Dedifferentiated amniotic fluid mesenchymal stem cell (primary cell): ENCODE data around the gene DHRS9.
A peak's percentile ranks its signal among the peaks of the same experiment; 100 is the strongest.

Source experiments
- DNase-seq: peaks from one replicate; pipeline ENCODE4 v3.0.0-alpha.2; 2016; ENCODE audit errors: extremely low spot score

Gene DHRS9

DNA sequence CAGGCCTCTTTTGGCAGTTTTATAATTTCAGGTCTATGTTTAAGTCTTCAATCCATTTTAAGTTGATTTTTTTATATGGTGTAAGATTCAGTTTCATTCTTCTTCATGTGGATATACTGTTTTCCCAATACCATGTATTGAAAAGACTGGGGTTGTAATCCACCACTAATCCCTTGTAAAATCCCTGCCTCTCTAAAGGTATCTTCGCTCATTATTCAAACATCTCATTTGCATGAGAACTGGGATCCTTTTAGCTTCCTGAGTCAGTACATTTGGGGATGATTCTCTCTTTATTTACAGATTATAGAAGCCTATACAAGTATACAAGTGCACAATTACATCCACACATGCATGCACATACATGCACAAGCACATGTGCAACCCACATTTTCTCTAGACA lies 25.3 kb downstream of the DHRS9 start:
- no peak for DNase-seq

DNA sequence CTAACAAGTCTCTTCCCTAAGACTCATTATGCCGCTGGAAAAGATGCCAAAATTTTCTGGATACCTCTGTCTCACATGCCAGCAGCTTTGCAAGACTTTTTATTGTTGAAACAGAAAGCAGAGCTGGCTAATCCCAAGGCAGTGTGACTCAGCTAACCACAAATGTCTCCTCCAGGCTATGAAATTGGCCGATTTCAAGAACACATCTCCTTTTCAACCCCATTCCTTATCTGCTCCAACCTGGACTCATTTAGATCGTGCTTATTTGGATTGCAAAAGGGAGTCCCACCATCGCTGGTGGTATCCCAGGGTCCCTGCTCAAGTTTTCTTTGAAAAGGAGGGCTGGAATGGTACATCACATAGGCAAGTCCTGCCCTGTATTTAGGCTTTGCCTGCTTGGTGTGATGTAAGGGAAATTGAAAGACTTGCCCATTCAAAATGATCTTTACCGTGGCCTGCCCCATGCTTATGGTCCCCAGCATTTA lies 26.3 kb downstream of the DHRS9 start:
- peak; percentile 81 for DNase-seq

DNA sequence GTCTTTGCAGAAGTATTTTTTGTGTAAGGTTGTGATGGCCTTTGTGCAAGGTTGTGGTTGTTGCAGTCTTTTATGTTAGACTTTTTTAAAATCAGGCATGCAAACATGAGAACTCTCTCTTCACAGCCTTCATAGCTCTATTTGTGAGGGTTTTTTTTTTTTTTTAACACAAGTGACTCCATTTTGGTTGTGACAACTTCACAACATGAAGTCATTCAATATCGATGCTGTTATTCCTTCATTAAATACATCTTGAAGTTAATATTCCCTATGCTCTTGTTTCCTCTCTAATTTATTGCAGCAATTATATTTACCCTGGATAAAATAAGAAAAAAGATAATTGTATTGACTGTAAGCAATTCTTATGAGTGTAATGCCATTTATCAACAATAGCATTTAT lies 35.5 kb downstream of the DHRS9 start:
- DNase-seq, result no peak

DNA sequence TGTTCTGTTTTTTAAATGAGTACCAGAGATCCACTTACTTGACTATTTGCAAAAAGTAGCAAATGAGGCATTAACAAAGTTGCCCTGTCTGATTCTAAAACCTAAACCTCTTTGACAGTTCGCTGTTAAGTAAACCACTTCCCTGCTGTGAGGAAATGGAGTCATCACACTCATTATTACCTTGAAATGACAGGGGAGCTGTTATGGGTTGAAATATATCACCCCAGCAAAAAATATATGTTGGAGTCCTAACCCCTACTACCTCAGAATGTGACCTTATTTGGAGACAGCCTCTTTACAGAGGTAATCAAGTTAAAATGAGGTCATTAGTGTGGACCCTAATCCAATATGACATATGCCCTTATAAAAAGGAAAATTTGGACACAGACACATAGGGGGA lies 36.1 kb downstream of the DHRS9 start:
- DNase-seq, result no peak

DNA sequence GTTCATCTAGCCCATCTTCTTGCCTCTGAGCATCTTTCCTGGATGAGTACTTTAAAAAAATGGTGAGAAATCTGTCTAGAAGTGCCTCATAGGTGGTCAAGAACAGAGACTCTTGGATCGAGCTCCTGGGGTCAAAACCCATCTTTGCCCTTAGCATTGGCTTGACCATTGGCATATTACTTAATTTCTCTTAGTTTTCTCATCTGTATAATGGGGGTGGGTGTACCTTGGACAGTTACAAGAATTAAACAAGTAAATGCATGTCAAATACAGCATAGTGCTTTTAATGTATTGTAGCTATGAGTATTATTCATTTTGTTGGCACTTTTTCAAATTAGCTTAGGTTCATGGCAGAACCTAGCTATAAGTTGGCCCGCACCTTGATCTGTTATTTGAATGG lies 36.8 kb downstream of the DHRS9 start:
- DNase-seq, result no peak

DNA sequence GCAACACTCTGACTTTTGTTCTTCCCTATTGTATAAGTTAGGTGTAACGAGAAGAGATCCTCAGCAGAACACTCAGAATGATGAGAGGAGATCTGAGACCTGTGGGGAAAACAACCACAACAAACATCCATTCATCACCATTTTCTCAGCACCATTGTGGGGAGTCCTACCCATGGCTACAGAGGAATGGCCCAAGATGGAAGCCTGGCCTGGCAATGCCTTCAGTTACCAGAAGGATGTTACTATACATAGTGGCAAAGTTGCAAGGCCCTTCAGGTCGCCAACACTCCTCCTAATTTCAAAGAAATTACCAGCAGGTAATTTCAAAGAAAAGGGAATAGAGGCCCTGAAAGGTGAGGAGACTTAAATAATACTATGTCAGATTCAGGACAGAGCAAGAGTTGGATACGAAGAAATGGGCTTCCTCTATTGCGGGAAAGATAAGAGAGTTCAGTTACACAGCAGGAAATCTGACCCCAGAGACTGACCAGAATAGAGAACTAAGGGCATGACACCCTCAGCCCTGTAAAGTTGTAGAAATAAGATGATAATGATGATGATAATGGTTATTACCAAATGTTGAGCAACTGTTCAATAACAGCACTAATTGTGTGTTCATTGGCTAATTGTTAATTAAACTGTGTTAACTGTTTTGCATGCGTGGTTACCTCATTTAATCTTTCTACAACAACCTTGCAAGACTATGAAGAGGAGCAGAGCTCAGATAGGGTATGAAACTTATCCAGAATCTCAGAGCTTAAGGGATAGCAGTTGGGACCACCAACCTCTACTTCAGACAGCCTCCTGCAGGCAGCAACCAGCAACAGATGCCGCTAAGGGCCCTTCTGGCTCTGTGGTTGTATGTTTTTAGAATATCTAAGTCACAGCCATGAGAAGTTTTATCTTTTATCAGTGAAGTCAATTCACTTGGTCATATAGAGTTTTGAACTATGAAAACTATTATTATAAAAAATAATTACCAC lies 37.5 kb downstream of the DHRS9 start:
- no peak for DNase-seq

DNA sequence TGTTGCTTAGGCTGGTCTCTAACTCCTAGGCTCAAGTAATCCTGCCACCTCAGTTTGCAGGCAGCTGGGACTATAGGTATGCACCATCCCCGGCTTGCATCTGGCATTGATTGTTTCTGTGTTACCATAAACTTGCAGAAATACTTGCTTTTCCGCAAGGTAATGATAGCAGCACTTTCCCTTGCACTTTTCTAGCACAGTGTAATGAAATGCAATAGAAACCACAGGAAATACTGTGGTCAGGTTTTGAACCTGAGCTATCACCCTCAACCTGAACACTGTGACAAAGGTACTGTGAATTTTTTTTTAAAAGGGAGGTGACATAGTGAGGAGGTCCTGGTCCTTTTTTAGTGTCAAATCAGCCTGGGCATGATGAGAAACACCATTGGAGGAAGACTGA lies 38.3 kb downstream of the DHRS9 start:
- DNase-seq, result no peak

DNA sequence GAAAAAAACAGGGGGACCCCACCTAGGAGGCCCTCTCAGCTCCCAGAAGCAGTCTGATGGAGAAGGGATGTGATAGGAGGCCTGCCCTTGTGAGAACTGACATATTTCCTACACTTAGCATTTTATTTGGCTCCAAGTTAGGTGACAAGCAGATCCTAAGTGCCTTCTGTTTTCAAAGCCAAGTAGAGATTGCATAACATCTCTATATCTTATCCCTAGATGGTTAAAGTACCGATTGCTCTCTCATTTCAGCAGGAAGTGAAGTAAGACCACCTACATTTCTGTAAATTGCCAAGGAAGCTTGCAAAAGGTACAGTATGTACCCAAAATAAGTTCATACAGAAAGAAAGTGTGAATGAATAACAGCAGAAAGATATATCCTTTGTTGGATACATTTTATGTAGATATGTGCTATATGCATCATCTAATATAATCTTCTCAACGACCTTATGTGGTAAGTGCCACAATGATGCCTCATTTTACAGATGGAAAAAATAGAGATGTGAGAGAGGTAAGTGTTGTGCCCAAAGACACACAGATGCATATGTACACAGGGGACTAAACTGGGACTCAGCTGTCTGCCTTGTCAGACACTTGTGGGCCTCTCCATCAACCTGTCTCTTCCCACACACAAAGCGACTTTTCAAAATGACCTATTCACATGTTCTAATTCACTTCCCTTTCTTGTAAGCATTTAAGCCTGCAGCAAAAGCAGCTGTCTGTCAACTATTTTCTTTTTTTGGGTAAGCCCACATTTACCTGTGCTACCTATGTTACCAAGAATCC lies 38.9 kb downstream of the DHRS9 start:
- no peak for DNase-seq

DNA sequence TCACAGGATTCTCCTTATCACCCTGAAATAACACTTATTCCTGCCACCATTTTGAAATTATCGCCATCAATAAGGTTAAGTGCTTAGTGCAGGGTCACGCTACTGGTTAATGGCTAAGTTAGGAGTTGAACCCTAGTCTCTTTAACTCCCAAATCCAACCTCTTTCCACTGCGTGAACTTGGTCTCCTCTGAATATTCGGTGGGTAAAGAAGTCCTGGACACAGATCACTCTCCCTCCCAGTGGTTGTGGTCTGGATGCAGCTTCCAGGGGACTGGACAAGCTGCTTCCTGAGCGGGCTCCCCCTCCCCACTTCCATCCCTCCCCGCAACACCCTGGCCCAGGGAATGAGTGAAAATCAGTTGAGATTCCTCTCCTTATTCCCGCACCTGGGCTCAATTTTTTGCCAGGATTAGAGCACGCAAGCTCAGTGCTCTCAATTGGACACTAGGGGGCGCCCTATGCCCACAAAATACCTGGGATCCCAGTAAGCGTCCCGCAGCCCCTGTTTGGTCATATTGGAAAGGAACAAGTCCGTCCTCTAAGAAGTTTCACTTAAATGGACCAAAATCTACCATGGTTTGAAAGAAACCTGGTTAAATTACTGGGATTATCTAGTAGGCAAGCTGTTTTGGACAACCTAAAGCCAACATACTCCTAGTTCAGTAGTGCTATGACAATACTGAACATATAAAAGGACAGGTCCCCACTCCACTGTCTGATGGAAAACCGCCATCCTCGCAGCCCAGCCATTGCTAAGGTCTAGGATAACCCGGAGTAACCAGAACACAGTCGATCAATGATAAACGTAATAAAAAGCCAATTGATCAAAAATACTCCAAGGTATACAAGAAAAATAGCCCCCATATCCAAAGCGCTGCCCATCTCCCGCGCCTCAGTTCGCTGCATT lies 40.4 kb downstream of the DHRS9 start:
- DNase-seq, result peak; percentile 25

DNA sequence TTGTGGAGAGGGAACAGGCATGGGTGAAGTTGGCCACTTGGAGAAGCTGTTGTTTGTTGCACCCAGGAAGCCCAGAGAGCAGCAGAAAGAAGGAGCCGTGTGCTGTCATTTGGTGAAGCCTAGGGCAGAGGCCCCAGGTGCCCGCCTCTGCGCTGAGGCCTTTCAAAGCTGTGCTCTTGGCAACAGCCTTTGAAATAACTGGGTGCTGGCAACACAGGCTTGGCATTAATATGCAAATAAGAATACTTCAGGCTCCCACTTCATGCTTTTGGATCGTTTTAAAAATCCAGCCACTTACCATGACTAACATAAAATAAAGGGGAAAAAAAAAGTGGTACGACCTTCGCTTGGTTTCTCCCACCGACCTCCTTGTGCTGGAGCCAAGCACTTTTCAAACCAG lies 41.1 kb downstream of the DHRS9 start:
- no peak for DNase-seq

DNA sequence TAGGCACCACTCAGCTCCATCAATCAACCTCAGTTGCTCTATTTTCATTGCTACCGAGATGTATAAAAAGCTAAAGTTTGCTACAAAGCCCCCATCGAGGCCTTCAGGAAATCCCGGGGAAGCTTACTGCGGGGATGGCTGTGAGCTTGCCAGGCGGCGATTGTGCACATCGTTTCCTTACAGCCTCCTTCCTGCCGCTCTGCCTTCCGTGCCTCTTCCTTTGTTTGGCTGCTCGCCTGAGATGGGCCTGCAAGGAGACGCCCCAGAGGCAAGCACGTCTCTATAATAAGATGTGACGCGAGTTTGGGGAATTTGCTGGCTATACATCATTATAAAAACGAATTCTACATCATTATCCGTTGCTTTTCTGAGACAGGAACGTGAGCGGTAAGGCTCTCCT lies 41.6 kb downstream of the DHRS9 start:
- DNase-seq, result no peak

DNA sequence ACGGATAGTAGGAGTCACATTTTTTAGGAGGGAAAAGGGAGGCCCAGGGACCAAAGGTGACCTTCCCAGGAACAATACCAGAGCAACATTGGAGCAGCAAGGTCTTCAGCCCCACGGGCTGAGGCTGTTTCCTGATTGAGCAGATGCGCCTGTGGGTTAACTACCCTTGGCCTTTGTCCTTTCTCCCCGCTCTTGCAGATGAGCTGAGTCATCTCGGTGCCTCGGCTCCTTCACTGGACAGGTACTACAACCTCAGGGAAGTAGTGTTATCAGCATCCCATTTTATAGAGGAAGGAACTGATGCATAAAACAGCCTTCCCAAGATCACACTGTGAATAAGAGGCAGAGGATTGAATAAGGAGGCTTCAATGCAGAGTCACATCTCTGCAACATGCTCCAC lies 43.5 kb downstream of the DHRS9 start:
- DNase-seq, result no peak

DNA sequence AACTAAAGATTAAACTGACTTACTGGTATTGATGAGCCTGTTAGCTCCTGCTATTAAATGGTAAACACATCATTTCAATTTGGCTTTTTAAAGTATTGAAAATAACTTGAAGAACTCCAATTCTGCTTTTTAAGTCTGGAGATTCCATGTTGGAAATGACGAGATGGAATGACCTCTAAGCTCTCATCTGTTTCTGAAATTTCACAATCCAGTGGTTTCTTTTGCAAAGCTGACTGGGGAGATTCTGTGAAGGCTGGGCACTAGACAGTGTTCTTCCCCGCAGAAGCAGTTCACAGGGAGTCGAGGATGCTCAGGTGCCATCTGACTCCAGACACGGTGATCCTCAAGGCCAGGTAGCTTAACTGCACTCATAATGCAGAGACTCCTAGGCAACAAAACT lies 44.7 kb downstream of the DHRS9 start:
- no peak for DNase-seq

DNA sequence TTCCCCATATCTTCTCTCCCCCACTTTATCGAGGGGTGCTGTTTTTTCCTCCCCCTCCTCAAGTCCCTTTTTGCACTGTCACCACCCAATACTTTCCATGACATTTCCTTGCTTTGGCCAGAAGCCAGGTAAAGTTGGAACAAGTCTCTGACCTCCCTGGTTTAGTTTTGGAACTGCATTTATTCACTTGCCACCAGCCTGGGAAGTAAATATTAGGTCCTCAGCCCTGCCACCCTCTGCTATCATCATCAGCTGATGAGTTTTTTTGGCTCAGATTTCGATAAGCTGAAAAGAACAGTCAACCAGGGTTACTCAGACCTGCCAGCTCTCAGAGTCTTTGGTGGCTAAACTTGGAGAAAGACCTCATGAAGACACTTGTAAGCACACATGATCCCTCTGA lies 47.0 kb downstream of the DHRS9 start:
- DNase-seq, result no peak

DNA sequence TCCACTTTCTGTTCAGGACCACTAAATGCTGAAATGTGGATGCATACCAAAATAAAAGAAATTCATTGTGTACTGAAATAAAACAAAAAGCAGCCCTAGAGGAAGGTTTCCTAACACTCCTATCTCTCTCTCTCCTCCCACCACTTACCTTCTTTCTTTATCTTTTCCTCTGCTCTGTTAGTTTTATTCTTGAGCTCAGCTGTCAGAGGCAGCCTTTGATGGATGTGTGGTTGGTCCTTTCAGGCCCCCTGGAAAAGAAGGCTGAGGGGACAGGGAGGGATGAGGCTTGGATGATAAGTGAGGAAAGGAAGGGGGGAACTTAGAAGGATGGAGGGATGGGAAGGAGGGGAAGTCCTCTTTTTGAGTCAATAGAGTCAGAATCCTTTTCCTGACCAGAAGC lies 47.6 kb downstream of the DHRS9 start:
- no peak for DNase-seq

DNA sequence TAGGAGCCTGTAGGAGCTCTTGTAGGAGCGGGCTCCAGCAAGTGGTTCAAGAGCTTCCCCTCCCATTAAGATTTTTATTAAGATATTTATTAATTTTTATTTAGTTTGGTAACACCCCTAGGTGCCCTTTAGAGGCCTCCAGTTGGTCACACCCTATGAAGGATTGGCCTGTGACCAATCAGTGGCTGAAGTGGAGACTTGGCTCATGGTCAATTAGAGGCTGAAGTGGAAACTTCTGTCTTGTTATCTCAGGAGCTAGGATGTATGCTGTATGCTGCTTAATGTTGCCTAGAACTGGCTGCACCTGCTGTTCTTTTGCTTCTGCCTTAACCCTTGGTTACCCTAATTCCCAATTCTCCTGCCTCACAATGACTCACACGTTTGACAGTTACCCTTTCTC lies 48.7 kb downstream of the DHRS9 start:
- DNase-seq, result no peak

DNA sequence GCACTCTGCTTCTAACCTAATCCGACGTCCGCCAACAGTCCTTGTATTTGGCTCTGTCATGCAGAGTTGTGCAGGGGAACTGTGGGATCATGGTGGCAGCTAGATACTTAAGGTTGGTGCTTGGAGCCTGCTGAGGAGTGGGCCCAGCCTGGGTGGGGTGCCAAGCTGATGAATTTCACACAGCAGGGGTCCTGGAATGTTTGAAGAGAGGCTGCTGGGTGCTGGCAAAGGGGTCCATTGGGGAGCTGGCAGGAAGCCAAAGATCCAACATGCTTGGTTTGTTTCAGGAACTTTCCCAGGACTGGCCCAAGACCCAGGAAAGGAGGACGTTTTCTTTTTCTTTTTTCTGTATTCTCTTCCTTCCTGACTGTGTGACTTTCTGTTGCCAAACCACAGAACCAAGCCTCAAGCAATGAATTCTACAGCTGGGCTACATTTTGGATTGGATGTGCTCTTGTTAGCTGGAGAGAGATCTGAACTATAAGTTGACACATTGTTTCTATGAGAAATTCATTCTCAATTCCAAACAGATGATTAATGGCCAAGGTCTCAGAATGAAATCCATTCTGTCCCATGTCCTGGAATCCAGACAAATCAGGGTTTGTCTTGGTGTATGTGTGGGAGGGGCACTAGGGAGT lies 49.9 kb downstream of the DHRS9 start:
- DNase-seq, result no peak

DNA sequence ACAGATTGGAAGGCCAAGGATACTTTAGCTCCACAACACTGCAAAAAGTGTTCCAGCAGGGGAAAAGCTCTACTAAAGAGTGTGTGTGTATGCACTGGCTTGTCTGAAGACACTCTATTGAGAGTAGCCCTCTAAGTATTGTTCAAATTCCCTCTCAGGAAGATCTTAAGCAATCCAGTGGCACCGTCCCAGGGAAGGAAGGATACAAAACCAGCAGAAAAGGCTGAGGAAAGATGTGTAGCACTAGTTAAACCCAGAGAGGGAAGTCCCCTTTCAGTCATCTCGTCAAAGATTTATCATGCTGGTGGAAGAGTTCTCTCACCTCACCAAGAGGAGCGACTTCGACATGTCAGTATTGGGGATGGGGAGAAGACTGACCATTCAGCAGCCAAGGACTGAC lies 50.5 kb downstream of the DHRS9 start:
- no peak for DNase-seq

DNA sequence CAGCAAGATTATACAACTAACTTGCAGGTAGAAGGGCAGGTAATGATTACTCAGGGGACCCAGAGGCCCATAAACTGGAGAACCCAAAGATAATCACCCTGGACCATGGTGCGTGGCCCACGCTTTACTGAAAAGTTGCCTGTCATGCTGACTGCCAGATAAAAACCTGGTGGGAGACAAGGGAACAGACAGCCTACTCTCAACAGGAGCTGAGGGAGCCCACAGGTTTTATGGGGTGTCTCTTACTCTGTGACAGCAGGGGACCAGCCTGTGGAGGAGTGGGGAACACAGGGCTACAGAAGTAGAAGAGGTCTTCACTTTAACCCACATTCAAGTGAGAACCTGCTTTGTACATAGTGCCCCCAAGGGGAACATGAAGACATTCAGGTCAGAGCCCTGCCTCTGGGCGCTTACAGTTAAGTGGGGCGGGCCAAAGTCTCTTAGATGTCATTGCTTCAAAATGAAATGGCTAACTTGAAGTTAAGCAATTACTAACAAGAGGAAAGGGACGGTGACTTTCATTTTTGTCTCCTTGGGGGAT lies 60.4 kb downstream of the DHRS9 start:
- DNase-seq, result no peak

DNA sequence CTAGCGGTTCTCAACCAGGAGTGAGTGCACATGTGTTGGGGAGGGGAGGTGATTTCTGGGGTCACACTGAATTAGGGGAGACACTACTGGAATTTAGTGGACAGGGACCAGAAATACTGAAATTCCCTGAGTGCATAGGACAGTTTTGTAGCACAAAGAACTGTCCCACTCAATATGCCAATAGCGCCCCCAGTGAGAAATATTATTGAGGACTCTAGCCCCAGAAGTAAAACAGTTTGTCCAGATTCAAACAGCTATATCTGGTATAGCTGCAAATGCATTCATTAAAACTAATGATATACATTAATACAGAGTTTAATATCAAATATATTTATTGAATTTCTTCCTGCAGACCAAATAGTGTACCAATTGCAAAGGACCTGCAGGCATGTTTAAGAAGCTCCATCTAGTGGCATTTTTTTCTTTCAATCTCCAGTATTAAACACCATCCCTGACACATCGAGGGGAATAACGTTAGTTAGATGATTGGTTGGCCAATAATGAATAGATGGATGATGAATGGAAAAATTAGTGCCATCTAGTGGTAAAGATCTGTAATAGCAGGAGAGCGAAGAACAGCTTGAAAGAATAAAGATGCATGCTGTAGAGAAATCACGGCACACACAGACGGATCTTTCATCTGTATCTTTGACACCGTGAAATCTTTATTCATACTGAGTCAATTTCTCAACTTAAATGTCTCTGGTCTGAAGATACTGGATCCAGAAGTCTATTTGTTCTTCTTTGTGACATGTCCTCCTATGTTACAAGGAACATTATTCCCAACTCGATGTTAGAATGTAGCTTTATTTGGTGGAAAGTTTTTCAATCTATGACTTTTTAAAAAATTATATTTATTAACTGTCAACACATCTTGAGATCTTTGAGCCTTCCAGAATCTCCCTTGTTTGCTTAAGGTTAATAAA lies 62.5 kb downstream of the DHRS9 start:
- peak; percentile 29 for DNase-seq
